K562 (cell line): ENCODE data around the gene SEMA6B. TPM values are rescaled to one million over a fixed set of nuclear protein-coding genes. Genes with fewer than 3 reads are reported as not detected.

Experiments
- BCOR ChIP-seq: fragments of 450-650 bp; IDR thresholded peaks from 2 replicates; pipeline ENCODE4 v1.6.1; 2016
- COPS2 ChIP-seq: fragments of 450-650 bp; conservative IDR thresholded peaks from 2 replicates; pipeline ENCODE4 v1.6.1; 2016; ENCODE audit warnings: mild to moderate bottlenecking, moderate library complexity
- DDX20 ChIP-seq: fragments of 450-650 bp; IDR thresholded peaks from 2 replicates; pipeline ENCODE4 v1.6.1; 2016; ENCODE audit warnings: missing genetic modification characterization, low read depth, mild to moderate bottlenecking, missing compliant biosample characterization, moderate library complexity
- DNMT1 ChIP-seq: fragments of 450-650 bp; IDR thresholded peaks from 2 replicates; pipeline ENCODE4 v1.6.1; 2016; ENCODE audit warnings: antibody characterized with exemption, mild to moderate bottlenecking
- GTF2A2 ChIP-seq: IDR thresholded peaks from 2 replicates; pipeline ENCODE4 v1.6.1; 2016; ENCODE audit warnings: mild to moderate bottlenecking, missing genetic modification characterization, missing compliant biosample characterization
- HDAC2 ChIP-seq: fragments of 450-650 bp; IDR thresholded peaks from 2 replicates; pipeline ENCODE4 v1.6.1; 2016; ENCODE audit warnings: mild to moderate bottlenecking
- HDAC6 ChIP-seq: IDR thresholded peaks from 2 replicates; pipeline ENCODE4 v1.6.1; 2012; ENCODE audit warnings: low read depth, mild to moderate bottlenecking, control low read depth, inconsistent platforms, low read length, moderate library complexity
- HNRNPUL1 ChIP-seq: fragments of 200-400 bp; formaldehyde crosslinking; IDR thresholded peaks from 2 replicates; pipeline ENCODE4 v1.6.1; 2017; ENCODE audit warnings: low read length
- KDM1A ChIP-seq, 2 experiments: fragments of 450-650 bp; IDR thresholded peaks; 2 replicates each; pipeline ENCODE4 v1.6.1; 2016; ENCODE audit warnings: mild to moderate bottlenecking in 2 of 2
- MAFG ChIP-seq: fragments of 450-650 bp; conservative IDR thresholded peaks from 2 replicates; pipeline ENCODE4 v1.6.1; 2016; ENCODE audit warnings: missing genetic modification characterization, missing compliant biosample characterization
- MAZ ChIP-seq, 2 experiments: fragments of 450-650 bp in 1 of 2; sonication (generic) in 1 of 2; formaldehyde crosslinking; IDR thresholded peaks in 1 of 2; conservative IDR thresholded peaks in 1 of 2; 2 replicates each; pipeline versions ENCODE4 v1.4.0 to v1.5.0; 2020; ENCODE audit warnings: mild to moderate bottlenecking in 1 of 2, missing genetic modification reagents in 1 of 2
- MITF ChIP-seq: IDR thresholded peaks from 2 replicates; pipeline ENCODE4 v1.6.1; 2014; ENCODE audit warnings: antibody characterized with exemption
- MTA1 ChIP-seq: fragments of 450-650 bp; IDR thresholded peaks from 2 replicates; pipeline ENCODE4 v1.6.1; 2017; ENCODE audit warnings: borderline replicate concordance
- RBM25 ChIP-seq: fragments of 200-400 bp; formaldehyde crosslinking; IDR thresholded peaks from 2 replicates; pipeline ENCODE4 v1.6.1; 2018; ENCODE audit warnings: low read length, low read depth, moderate library complexity; ENCODE audit not compliant: severe bottlenecking
- RFX1 ChIP-seq: fragments of 450-650 bp; IDR thresholded peaks from 2 replicates; pipeline ENCODE4 v1.6.1; 2016; ENCODE audit warnings: mild to moderate bottlenecking, moderate library complexity
- RFX5 ChIP-seq: IDR thresholded peaks from 2 replicates; pipeline ENCODE4 v1.6.1; 2011; ENCODE audit warnings: low read depth, mild to moderate bottlenecking, improper control_type of control experiment, low read length
- RHOXF2B ChIP-seq: fragments of 250-450 bp; sonication (Bioruptor Pico); conservative IDR thresholded peaks from 2 replicates; pipeline ENCODE4 v1.5.1; 2021
- SIRT6 ChIP-seq: IDR thresholded peaks from one replicate; pipeline ENCODE4 v1.6.1; 2012; ENCODE audit warnings: low read depth, mild to moderate bottlenecking, control low read depth, inconsistent platforms, low read length, moderate library complexity
- SIX5 ChIP-seq, 2 experiments: IDR thresholded peaks; 2 replicates each; pipeline ENCODE4 v1.6.1; 2011; ENCODE audit warnings: low read length in 2 of 2, borderline replicate concordance in 1 of 2, low read depth in 1 of 2, mild to moderate bottlenecking in 1 of 2, moderate library complexity in 1 of 2; ENCODE audit not compliant: insufficient read depth in 1 of 2
- SMAD2 ChIP-seq: fragments of 150-350 bp; IDR thresholded peaks from 2 replicates; pipeline ENCODE4 v1.6.1; 2014; ENCODE audit warnings: low read depth, mild to moderate bottlenecking, low read length
- SMARCA5 ChIP-seq: fragments of 450-650 bp; IDR thresholded peaks from 2 replicates; pipeline ENCODE4 v1.6.1; 2016
- TBP ChIP-seq: optimal IDR thresholded peaks from 2 replicates; pipeline ENCODE3; 2011; ENCODE audit warnings: low read depth, low read length, improper control_type of control experiment
- ZFP36 ChIP-seq: fragments of 150-350 bp; IDR thresholded peaks from 2 replicates; pipeline ENCODE4 v1.6.1; 2018; ENCODE audit warnings: low read length, low read depth; ENCODE audit not compliant: partially characterized antibody
- ZFX ChIP-seq: sonication (generic); formaldehyde crosslinking; IDR thresholded peaks from 2 replicates; pipeline ENCODE4 v1.8.0; 2022; ENCODE audit warnings: mild to moderate bottlenecking, missing genetic modification reagents, moderate library complexity
- ZKSCAN1 ChIP-seq: fragments of 150-350 bp; IDR thresholded peaks from 2 replicates; pipeline ENCODE4 v1.6.1; 2016; ENCODE audit warnings: low read depth, low read length
- ZKSCAN8 ChIP-seq: fragments of 200-800 bp; sonication (Bioruptor generic); IDR thresholded peaks from 2 replicates; pipeline ENCODE4 v1.6.1; 2016; ENCODE audit warnings: missing genetic modification characterization, missing compliant biosample characterization
- ZNF174 ChIP-seq: fragments of 250-450 bp; sonication (Bioruptor Pico); IDR thresholded peaks from 2 replicates; pipeline ENCODE4 v1.4.0; 2020; ENCODE audit warnings: mild to moderate bottlenecking
- ZNF23 ChIP-seq: fragments of 250-450 bp; sonication (Bioruptor Pico); IDR thresholded peaks from 2 replicates; pipeline ENCODE4 v1.4.0; 2020; ENCODE audit warnings: mild to moderate bottlenecking
- ZNF436 ChIP-seq: fragments of 250-450, 450-650 bp; sonication (Bioruptor Pico); formaldehyde crosslinking; IDR thresholded peaks from 2 replicates; pipeline ENCODE4 v1.7.0; 2020; ENCODE audit warnings: mild to moderate bottlenecking
- ZNF551 ChIP-seq: fragments of 250-450 bp; sonication (Bioruptor Pico); IDR thresholded peaks from 2 replicates; pipeline ENCODE4 v1.5.0; 2021; ENCODE audit warnings: mild to moderate bottlenecking, moderate library complexity
- ZNF76 ChIP-seq: fragments of 250-450 bp; sonication (Bioruptor Pico); IDR thresholded peaks from 2 replicates; pipeline ENCODE4 v1.4.0; 2020; ENCODE audit warnings: mild to moderate bottlenecking, moderate library complexity, borderline replicate concordance
- polyA plus RNA-seq, 8 experiments: library from polyadenylated mRNA; depleted of rRNA in 4 of 8; stranded (reverse) in 5 of 8; unstranded in 3 of 8; fragments of >200 nt; fragmentation: Nextera tagmentation in 2 of 8; fragmentation: Illumina TruSeq in 1 of 8; extraction: Ambion mirVana in 2 of 8; extraction: Trizol in 1 of 8; gene quantifications; 2 replicates each; pipeline versions ENCODE4 v1.2.1 to v1.2.3, GENCODE V29; 2011 to 2014; ENCODE audit warnings: inconsistent platforms in 1 of 8, missing spikeins in 1 of 8
- total RNA-seq, 7 experiments: library from RNA; depleted of rRNA in 6 of 7; stranded (reverse); fragments of >200 nt in 6 of 7; fragmentation: Illumina TruSeq in 2 of 7; extraction: Trizol in 2 of 7; gene quantifications; 2 replicates each; pipeline versions ENCODE4 v1.2.1 to v1.2.3, GENCODE V29; 2011 to 2021; ENCODE audit warnings: low replicate concordance in 1 of 7

Gene SEMA6B
- total and polyA plus RNA-seq, 9 of the 15 experiments (the other 6 are each of a cell fraction or from before 2014, with no cell fraction given): 0.65 to 4.6 (median 2.5) TPM; not detected in 2

- no peak for TF ChIP-seq GTF2A2 (tag)
- peak; percentile 40 to 66; a peak in 3 of 4 replicates for TF ChIP-seq KDM1A (IDR thresholded peaks at IDR 0.05)
- TF ChIP-seq MAZ (CRISPR knock-in tag; conservative IDR thresholded peaks at IDR 0.05 in 1 of 2, IDR thresholded peaks at IDR 0.05 in 1 of 2): no peak
- no peak for TF ChIP-seq COPS2
- TF ChIP-seq RFX1: no peak
- no peak for TF ChIP-seq TBP
- TF ChIP-seq ZNF23 (CRISPR knock-in tag): no peak
- TF ChIP-seq DNMT1: no peak
- TF ChIP-seq SIX5 (IDR thresholded peaks at IDR 0.05; ENCODE audit: borderline replicate concordance in 1 of 2, insufficient read depth in 1 of 2, low read depth in 1 of 2, low read length in 2 of 2): no peak
- peak; percentile 98 for TF ChIP-seq RBM25
- TF ChIP-seq DDX20 (tag): no peak
- TF ChIP-seq ZNF551 (CRISPR knock-in tag): no peak
- no peak for TF ChIP-seq ZFX (CRISPR knock-in tag)
- TF ChIP-seq HDAC2: peak; percentile 80
- TF ChIP-seq SMAD2: no peak
- peak; percentile 93 for TF ChIP-seq SMARCA5
- no peak for TF ChIP-seq ZKSCAN8
- TF ChIP-seq RFX5: no peak
- no peak for TF ChIP-seq ZNF174 (CRISPR knock-in tag)
- TF ChIP-seq HNRNPUL1: no peak
- TF ChIP-seq ZNF436 (CRISPR knock-in tag): peak; percentile 97
- TF ChIP-seq MITF: no peak
- TF ChIP-seq MTA1: no peak
- TF ChIP-seq SIRT6: no peak
- TF ChIP-seq MAFG (tag): no peak
- TF ChIP-seq BCOR: peak; percentile 94
- TF ChIP-seq ZNF76: no peak
- TF ChIP-seq RHOXF2B (CRISPR knock-in tag): no peak
- TF ChIP-seq ZFP36: peak; percentile 100
- 0 out of 2 replicates have a peak, but pooled peaks have one; percentile 26 for TF ChIP-seq ZKSCAN1
- no peak for TF ChIP-seq HDAC6
Observed at GRCh38 chr19:4585556-4585955, 26.1 kb upstream of the SEMA6B start (continued).
